T1000 (cell line): ENCODE data around the gene TAS1R1.

Source experiments
- DNase-seq: peaks from one replicate; lab custom pipeline; 2025; ENCODE audit warnings: mixed read lengths; lab: John Stamatoyannopoulos, UW

Gene TAS1R1

DNA sequence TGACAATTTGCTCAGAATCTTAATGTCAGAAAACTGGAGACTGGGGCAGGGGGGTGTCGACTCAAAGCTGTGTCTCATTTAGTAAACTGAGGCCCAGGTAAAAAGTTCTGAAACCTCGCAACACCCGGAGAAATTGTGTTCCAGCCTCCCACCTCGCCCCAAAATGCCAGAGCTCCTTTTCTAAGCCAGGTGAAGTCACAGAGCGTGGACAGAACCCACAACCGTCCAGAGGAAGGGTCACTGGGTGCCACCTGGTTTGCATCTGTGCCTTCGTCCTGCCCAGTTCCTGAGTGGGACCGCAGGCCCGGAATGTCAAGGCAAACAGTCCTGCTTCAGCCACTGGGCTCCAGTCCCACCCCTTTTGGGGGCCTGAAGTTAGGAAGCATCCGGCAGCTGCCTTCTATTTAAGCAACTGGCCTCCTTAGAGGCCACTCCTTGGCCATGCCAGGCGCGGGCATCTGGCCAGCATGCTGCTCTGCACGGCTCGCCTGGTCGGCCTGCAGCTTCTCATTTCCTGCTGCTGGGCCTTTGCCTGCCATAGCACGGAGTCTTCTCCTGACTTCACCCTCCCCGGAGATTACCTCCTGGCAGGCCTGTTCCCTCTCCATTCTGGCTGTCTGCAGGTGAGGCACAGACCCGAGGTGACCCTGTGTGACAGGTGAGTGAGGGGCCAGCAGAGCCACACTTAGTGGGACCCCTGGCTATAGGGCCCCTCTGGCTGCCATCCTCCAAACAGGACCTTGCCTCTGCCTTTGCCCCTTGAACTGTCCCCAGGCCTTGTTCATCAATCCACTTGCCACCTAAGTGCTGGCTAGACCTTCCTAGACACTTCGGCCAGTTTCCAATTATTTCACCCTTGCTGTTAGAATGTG, at the start of gene TAS1R1:
TSS of gene TAS1R1 (plus strand) at position 401 of the 872 bp plus-strand sequence. CDS start at position 468, 67 bp downstream.
- no peak for DNase-seq

DNA sequence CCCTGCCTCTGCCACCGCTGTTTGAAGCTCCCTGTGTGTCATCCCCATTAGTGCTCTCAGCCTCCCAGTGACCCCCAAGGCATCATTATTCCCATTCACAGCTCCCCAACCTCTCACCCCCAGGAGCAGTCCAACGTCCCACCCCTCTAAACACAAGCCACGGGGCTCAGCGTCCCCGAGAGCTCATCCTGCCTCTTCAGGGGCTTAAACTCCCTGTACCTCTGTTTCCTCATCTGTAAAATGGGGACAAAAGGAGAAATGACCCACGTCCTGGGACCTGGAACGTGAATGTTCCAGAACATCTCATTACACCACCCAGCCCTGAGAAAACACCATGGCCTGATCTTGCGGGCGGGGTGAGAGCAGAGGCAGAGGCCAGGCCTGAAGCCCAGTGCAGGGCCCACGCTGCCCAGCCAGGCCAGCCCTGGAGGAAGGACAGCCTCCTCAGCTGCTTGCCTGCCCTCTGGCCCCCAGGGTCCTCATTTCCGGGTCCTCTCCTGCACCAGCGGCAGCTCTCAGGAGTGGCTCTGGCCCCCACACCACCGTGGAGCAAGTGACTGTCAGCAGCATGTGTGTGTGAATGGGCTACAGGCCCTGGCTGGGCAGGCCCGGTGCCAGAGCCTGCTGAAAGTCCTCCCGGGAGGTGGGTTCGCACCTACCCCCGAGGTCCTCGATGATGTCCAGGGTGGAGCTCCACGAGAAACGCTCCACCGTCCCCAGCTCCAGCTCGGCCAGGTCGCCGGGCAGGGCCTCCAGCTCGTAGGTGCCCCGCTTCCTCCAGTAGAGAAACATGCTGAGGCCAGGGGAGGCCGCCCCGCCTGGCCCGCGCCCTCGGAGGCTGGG, 49.5 kb upstream of the TAS1R1 start:
- DNase-seq: no peak

DNA sequence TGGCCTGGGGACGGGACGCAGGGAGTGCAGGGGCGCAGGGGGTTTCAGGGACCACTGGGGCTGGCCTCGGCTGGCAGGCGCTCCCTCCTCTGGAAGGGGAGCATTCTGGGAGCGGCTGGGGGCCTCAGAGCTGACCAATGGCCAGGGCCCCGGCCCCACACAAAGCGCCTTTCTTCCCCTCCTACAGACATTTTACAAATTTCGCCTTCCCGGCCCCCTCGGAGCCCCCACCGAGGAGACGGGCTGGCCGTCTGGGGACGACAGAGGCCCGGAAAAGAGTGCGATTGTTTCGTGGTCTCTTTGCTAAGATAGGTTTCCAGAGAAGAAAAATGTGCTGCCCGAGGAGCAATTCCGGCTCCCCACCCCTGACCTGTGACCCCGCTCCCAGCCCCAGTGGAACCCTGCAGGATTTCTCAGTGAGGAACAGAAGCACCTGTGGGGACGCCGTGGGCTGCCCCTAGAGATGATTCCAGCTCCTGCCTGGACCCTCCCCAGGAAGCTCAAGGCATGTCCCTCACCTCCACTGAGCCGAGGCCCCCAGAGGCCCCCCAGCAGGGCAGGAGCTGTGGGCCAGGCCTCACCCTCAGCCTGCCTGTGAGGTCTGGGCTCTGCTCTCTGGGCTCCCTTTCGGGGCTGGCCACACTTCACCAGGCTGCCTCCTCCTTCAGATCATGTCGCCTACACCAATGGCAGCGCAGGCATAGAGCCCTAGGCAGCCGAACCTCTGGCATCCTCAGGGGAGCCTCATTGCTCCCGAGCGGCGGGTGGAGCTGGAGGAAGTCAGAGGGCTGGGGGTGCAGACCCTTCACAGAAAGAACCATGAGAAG, 48.7 kb upstream of the TAS1R1 start:
- no peak for DNase-seq

DNA sequence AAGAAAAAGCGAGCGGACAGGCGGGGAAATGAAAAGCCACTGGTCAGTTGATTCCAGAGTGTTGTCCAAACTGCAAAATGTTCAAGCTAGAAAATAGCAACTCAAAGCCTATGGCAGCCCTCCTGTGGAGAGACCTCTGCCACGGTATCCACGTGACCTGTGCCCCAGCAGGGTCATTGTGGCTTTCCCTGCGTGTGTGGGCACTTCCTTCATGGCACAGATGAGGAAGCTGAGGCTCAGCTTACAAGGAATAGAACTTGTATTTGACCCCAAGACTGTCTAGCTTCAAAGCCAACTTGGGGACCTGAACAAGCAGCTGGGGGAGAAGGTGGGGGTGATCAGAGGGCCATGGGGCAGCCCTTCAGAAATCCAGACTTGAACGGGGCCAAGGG, 48.1 kb upstream of the TAS1R1 start:
- DNase-seq: no peak

DNA sequence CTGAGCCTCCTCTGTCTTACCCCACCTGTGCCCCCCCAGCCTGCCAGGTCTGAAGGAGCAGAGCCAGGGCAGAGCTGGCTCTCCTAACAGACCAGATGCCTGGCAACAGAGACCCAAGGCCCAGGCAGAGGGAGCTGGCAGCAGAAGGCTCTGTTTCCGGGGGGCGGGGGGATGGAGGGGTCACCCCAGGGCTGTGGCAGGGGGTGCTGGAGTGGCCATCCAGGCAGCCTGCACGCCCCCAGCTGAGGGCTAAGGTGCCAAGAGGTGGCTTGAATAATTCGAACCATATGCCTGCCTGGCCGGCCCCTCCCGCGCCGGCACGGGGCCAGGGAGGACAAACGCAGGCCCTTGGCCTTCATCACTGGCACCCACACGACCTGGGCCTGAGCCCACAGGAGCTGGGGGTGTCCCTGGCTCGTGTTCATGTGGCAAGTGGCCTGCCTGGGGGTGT, 47.6 kb upstream of the TAS1R1 start:
- no peak for DNase-seq

DNA sequence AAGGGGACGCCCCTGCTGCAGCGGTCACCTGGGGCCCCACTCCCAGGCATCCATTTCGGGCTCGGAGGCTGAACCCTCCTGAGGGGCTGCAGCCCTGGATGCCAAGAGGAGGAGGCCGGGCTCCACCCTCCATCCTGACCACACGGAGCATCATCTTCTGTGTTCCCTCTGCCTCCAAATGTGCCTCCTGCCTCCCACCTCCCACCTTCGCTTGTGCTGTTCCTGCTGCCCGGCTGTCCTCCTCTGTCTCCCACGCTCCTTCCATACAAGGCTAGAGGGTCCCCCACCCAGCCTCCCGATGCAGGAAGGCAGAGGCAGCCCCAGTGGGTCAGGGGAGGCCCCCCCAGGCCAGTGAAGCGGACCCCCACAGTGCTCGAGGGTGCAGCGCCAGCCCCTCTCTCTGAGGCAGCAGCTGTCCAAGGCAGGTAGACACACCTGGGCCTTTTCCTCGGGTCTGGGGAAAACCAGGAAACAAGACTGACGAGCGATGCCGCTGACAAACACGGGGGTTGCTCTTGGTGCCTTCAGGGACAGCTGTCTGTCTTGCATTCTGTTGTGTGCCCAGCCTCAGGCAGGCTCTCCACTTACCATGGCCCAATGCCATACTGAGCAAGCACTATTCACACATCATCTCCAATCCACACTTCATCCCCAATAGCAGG, 46.8 kb upstream of the TAS1R1 start:
- no peak for DNase-seq

DNA sequence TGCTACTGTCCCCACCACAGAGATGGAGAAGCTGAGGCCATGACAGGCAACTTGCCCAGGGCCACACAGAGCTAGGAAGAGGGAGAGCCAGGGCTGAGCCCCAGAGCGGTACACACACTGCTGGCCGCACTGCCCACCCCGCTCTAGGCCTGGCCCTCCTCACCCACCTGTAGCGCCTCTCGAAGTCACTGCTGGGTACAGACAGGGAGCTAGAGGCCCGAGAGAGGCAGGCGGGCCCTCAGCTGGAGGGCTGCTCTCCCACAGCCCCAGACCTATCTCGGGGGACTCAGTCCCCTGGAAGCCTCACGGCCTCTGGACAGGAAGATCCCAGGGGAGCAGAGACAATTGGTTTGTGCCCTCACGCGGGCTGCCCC, 46.3 kb upstream of the TAS1R1 start:
- no peak for DNase-seq

DNA sequence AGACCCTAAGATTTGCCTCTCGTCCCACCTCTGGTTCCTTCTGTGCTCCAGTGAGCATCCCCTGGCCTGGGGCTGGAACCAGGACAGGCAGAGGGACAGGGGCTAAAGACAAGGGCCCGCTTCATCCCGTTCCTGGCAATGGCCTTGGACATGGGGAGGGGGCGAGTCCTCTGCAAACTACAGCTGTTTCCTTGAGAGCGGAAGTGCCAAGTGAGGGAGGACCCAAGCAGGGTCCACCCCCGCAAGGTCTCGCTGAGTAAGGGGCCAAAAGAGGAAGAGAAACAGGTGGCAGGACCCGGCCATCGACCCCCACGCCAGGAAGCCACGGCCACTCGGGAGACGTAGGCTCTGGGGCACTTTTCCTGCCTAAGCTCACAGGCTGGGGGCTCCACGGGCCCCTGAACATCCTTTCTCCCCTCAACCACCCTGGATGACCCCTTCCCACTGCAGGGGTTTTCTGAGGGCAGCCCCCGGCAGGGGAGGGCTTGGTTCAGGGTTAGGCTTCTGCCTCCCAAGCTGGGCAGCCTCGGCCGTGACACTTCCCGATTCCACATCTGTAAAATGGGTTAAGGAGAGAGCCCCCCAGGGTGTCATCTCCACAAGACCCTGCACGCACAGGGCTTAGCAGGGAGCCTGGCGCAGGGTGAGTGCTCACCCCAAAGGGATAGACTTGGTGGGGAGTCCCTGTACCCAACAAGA, 45.7 kb upstream of the TAS1R1 start:
- DNase-seq: no peak

DNA sequence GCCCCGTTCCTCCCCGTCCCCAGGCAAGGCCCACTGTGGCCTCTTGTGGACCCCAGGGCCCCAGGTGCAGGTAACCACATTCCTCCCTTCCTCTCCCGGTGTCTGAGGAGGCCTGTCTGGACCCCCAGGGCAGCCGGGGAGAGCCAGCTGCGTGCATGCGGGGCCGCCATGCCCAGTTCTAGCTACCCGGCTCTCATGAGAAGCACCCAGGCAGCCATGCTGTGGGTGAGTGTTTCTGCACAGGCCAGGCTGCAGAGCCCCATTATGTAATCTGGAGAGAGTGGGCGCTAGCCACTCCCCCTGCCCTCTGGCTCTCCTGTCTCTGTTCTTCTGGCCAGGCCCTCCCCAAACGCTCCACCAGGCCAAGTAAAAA, 45.2 kb upstream of the TAS1R1 start:
- no peak for DNase-seq

DNA sequence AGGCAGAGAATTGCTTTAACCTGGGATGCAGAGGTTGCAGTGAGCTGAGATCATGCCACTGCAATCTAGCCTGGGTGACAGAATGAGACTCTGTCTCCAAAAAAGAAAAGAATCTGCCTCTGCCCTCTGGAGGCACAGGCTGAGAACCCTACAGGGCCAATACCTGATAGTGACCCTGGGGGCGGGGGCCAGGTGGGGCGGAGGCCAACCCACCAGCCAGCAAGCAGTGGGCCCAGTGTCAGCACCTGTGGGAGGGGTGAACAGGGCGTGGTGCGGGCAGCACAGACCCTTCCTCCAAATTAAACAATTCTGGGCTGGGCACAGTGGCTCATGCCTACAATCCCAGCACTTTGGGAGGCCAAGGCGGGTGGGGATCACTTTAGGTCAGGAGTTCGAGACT, 44.6 kb upstream of the TAS1R1 start:
- DNase-seq: no peak

DNA sequence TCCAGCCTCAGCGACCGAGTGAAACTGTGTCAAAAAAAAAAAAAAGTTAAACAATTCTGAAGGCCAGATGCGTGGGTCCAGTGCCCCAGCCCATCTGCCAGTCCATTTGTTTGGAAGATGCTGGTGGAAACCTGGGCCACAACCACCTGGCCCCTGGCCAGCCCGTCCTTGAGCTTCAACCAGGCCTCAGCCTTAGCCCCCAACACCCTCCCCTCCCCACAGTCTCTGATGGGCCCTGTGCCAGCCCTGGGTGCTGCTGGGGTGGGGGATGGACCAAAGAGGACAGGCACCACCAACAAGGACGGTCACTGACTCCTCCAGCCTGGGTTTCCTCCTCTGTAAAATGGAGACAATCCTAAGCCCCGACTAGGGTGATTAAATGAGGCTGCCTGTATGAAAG, 44.1 kb upstream of the TAS1R1 start:
- DNase-seq: no peak

DNA sequence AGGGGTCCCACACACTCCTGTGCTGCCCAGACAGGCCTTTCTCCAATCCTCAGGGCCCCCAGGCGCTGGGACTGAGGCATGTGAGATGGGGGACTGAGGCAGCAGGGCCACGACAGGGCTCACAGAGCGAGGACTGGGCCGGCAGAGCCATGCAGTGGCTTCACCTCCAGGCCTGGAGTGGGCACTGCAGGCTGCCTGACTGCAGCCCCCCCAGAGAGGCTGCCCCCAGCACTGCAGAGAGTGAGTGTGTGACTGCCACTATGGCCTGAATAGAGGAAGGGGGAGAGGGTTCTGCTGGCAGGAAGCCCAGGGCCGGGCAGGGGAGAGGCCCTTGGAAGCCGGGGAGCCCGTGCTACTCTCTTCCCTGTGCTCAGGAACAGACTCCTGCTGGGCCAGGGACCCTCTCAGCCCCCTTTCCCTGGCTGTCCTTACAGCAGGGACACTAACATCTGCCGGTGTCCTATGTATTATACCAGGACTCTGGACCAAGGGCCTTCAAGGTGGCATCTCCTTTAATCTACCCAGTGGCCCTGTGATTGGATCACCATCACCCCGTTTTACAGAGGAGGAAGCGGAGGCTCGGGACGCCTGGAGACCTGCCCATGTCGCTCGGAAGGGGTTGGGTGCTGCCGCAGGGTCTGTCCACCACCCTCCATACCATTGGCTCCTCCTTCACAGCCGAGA, 43.4 kb upstream of the TAS1R1 start:
- DNase-seq: no peak

DNA sequence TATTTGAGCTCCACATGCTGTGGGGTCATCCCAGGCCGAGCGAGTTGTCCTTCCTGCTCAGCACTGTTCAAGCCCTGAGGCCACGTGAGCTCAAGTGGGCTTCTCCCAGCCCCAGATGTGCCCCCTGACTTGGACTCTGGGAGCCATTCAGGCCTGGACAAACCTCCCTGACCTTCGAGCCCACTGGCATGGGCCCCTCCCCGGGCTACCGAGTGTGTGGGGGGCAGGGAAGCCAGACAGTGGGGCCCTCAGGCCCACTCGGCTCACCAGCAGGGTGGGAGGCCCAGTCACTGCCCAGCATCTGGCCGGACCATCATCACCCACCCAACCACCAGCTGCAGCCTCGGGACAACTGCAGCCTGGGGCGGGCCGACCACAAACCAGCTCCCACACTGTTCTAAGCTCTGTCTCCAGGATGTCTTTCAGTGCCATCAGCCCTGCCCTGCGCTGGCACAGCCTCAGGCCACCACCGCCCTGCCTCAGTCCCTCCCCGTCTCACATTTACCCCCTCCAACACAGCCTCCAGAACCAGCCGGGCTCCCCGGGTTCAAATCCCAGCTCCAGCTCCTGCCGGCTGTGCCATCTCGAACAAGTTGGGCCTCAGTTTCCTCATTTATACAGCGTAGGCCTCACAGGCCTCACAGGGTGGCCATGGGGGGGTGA, 42.7 kb upstream of the TAS1R1 start:
- no peak for DNase-seq

DNA sequence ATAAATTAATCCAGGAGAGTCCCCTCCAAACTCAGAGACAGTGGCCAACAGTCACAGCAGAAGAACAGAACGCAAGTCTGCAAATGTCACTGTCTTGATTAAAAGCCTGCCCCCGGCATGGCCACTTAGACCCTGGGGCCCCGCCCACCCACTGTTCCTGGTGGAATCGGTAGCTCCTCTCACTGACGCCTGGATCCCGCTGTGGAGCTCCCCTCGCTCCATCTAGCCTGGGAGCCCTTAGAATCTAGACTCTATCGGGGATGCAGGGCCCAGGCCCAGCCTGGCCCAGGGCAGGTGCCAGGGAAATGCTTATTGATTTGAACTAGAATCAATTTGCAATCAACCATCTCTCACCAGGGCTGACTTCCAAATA, 42.2 kb upstream of the TAS1R1 start:
- no peak for DNase-seq

DNA sequence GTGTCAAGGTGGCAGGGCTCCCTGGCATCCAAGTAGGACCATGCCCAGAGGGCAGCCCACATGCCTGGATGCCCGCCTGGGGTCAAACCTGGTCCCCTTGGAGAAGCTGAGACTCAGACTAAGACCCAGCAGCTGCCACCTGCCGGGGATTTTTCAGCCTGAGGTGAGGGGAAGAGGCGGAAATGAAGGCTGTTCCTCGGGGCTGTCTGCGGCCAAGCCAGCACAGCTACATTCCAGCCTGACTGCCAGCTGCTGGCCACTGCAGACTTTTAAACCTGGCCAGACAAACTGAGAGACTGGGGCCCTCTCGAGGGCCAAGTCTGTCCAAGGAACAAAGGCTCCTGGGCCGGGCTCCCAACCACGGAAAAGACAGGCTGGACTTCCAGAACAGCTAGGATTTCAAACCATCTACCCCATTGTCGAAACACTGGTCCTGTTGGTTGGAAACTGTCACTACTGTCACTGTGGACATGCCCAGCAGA, 41.7 kb upstream of the TAS1R1 start:
- DNase-seq: no peak

DNA sequence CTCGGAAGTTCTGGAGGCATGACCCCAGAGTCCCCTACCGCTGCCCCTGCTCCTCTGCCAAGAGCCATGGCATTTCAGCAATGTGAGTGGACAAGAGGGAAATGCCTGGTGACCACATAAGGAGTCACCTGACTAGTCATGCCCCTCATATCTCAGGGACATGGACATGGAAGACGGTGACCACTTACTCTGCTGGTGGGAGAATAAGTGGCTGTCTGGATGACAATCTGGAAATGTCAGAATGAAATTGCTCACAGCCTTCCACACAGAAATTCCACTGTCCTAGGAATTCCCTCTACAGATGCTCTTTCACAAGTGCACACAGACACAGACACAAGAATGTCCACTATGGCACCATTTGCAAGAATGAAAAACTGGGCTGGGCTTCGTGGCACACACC, 39.3 kb upstream of the TAS1R1 start:
- DNase-seq: no peak

DNA sequence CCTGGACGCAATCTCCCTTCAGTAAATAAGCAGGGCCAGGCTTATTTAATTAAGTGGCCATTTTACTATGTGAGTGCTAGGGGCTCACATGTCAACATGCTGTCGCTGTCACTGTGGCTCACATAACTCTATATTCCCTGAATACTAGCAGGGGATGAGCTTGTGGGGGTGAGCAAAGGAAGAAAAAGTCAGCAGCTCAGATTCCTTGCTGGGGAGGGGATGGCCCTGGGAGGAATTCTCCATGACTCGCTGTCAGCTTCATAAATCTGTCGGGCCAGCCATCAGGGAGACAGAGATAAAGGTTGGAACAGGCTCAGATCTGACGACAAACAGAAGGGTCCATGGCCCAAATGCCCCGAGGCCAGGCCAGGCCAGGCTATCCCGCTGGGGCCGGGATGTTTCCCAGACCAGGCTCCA, 37.7 kb upstream of the TAS1R1 start:
- DNase-seq: no peak

DNA sequence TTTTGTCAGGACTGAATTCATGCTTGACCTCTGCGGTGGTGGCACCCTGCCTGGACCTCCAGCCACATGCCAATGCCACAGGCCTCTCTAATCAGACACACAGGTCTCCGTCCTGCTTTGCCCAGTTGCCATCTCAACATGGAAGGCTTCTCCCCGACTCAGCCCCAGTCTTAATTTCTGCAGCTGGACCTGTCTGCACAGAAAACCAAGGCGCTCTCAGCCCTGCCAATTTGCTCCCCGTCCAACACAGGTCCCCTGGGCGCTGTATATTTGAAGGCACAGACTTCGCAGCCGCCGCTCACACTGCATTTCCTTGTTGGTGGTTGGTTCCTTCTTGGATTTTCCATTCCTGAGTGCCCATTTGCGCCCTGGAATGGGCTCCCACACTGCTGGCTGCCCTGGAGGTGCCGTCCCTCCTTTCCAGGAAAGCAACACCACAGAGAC, 35.6 kb upstream of the TAS1R1 start:
- DNase-seq: no peak

DNA sequence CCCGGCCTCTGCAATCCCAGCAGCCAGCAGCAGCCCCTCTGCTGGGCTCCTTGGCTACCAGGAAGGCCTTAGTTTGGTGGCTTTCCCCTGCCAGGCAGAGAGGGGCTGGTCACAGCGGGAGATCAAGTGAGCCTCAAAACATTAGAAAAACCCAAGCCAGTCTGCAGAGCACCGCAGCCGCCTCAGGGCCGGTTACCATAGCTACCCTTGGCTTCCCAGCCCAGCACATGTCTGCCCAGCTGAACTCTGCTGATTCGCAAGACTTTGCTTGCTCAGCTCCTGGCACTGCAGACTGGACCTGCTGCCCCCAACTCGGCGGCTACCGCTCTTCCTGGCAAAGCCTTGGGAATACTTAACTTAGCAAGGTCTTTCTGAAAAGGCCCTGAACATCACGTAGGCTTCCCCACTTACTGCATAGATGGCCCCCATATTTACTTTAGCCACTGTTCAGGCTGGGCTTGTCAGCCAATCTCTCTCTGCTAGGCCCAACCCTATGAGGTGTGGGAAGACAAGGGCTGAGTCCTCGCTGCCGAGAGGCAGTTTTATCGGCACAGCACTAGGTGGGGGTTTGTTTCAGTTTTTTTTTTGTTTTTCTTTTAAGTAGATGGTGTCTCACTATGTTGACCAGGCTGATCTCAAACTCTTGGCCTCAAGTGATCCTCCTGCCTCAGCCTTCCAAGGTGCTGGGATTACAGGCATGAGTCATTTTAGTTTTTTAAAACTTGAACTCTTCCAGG, 35.0 kb upstream of the TAS1R1 start:
- peak; percentile 67 for DNase-seq
